Glutamatergic neuron (in vitro differentiated cells): Measurements from ENCODE around the gene MAP4K2. TPM values are rescaled to one million over a fixed set of nuclear protein-coding genes. Genes with fewer than 3 reads are reported as not detected.

ENCODE experiments used
- DNase-seq: peaks from one replicate; pipeline ENCODE4 v3.0.0; 2022
- H3K27ac Mint-ChIP-seq: one replicate; pipeline ENCODE4 v1.8.0; 2020; ENCODE audit warnings: mild to moderate bottlenecking, mixed read lengths, inconsistent platforms; ENCODE audit not compliant: unreplicated experiment
- H3K27me3 Mint-ChIP-seq: one replicate; pipeline ENCODE4 v1.8.0; 2020; ENCODE audit warnings: mild to moderate bottlenecking, moderate library complexity, mixed read lengths, inconsistent platforms; ENCODE audit not compliant: unreplicated experiment
- H3K36me3 Mint-ChIP-seq: one replicate; pipeline ENCODE4 v1.8.0; 2020; ENCODE audit warnings: mild to moderate bottlenecking, mixed read lengths, inconsistent platforms; ENCODE audit not compliant: unreplicated experiment
- H3K4me1 Mint-ChIP-seq: one replicate; pipeline ENCODE4 v1.8.0; 2020; ENCODE audit warnings: mild to moderate bottlenecking, low read depth, mixed read lengths, inconsistent platforms; ENCODE audit not compliant: unreplicated experiment
- H3K4me3 Mint-ChIP-seq: one replicate; pipeline ENCODE4 v1.8.0; 2020; ENCODE audit warnings: mild to moderate bottlenecking, mixed read lengths, inconsistent platforms; ENCODE audit not compliant: unreplicated experiment
- H3K9me3 Mint-ChIP-seq: one replicate; pipeline ENCODE4 v1.8.0; 2020; ENCODE audit warnings: mild to moderate bottlenecking, moderate library complexity, mixed read lengths, inconsistent platforms; ENCODE audit not compliant: unreplicated experiment
- total RNA-seq: library from RNA; stranded (reverse); fragmentation: NEBNext Ultra II Directional; extraction: Animal tissue kit (Norgen Biotek cat#: 25700); gene quantifications from one replicate; pipeline ENCODE4 v1.2.1, GENCODE V29; 2021; ENCODE audit not compliant: unreplicated experiment
- TF ChIP-seq, protein P1 (sequence below): fragments of 200-600 bp; sonication (generic); IDR thresholded peaks from one replicate; pipeline ENCODE4 v1.5.0; 2021; ENCODE audit not compliant: partially characterized antibody, unreplicated experiment

Gene MAP4K2
- total RNA-seq, 1 donor from 2014 or later: 15.9 TPM

DNA sequence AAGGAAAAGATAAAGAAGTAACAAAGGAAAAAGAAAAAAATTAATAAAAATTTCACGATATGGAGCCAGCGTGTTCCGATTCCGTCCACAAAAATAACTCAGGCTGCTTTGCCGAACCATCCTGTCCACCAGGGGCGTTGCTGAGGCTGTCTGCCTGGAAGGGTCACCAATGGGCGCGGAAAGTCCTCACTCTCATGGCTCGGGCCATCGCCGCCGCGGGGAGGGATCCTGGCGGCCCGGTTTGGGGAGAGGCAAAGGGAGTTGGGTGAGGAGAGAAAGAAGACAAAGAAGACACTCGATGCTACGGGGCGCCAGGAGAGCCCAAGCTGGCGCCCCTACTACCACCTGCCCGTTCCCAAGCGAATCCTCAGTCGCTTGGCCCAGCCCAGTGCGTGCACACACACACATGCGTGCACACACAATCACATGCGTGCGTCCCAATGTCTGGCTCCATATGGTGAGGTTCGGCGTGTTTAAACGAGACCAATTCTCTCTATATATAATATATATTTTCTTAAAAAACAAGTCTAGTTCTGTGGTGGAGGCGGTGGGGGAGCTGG is 37.6 kb downstream of the MAP4K2 start:
- H3K4me3 Mint-ChIP-seq: no peak overlapping the region
- TF ChIP-seq, protein P1, sequence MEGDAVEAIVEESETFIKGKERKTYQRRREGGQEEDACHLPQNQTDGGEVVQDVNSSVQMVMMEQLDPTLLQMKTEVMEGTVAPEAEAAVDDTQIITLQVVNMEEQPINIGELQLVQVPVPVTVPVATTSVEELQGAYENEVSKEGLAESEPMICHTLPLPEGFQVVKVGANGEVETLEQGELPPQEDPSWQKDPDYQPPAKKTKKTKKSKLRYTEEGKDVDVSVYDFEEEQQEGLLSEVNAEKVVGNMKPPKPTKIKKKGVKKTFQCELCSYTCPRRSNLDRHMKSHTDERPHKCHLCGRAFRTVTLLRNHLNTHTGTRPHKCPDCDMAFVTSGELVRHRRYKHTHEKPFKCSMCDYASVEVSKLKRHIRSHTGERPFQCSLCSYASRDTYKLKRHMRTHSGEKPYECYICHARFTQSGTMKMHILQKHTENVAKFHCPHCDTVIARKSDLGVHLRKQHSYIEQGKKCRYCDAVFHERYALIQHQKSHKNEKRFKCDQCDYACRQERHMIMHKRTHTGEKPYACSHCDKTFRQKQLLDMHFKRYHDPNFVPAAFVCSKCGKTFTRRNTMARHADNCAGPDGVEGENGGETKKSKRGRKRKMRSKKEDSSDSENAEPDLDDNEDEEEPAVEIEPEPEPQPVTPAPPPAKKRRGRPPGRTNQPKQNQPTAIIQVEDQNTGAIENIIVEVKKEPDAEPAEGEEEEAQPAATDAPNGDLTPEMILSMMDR: no peak
- peaks cover 4% of the 10 kb centered on the region for H3K27me3 Mint-ChIP-seq
- peak; percentile 50 for DNase-seq
- H3K9me3 Mint-ChIP-seq: peaks cover 7% of the 10 kb centered on the region
- H3K36me3 Mint-ChIP-seq: peaks cover 6% of the 10 kb centered on the region
- H3K27ac Mint-ChIP-seq: no peak overlapping the region
- peaks cover 15% of the 10 kb centered on the region for H3K4me1 Mint-ChIP-seq

DNA sequence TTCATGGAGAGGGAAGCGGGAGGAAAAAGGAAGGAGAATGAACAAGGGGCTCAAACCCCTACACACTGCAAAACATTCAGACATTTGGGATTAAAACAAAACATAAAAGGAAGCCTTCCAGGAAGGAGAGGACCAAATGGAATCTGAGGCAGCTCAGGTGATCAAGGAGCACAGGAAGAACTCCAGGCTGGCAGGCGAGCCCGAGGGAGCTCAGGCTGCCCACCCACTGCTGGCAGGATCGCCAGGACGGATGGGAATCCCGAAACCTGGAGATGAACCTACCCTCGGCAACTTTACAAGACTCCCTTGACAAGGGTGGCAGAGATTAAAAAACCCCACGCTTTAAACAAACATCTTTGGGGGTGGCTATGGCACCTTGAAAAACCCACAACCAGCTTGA is 38.3 kb downstream of the MAP4K2 start:
- H3K9me3 Mint-ChIP-seq: peaks cover 7% of the 10 kb centered on the region
- H3K4me1 Mint-ChIP-seq: peaks cover 20% of the 10 kb centered on the region
- DNase-seq: no peak
- TF ChIP-seq, protein P1: no peak
- H3K27ac Mint-ChIP-seq: no peak overlapping the region
- H3K36me3 Mint-ChIP-seq: peaks cover 6% of the 10 kb centered on the region
- H3K4me3 Mint-ChIP-seq: peak overlapping the region; percentile 10
- peaks cover 4% of the 10 kb centered on the region for H3K27me3 Mint-ChIP-seq

DNA sequence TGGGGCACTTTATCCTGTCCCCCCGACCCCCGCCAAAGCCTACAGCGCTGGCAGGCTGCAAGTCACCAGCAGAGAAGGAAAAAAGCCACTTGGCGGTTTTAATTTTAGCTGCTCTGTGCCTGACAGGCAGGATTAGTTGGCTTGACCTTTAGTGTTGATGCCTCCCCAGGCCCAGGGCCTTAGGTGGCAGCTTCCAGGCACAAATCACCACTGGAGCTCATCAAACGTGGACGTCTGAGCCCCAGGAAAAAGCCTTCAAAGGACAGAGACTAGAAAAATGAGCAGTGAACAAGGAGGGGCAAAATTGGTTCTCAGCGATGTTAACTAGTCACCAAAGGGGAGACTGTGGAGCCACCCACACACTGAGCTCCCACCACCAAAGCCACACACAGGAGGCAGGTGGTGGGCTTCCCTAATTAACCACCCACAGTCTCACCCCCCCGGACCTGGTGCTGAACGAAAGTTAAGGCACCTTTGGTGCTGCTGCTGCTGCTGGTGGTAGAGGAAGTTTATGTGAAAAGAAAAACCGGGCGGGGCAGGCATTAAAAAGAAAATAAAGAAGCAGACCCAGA is 38.9 kb downstream of the MAP4K2 start:
- Mint-ChIP-seq H3K36me3 (peaks cover under 1% of the 10 kb centered on the region), H3K9me3 (peaks cover 7% of the 10 kb centered on the region), H3K4me1 (peaks cover 25% of the 10 kb centered on the region), H3K27me3 (peaks cover 4% of the 10 kb centered on the region), H3K4me3 (peak overlapping the region; percentile 21), H3K27ac (peak overlapping the region; percentile 36)
- no peak for DNase-seq
- TF ChIP-seq, protein P1: no peak

DNA sequence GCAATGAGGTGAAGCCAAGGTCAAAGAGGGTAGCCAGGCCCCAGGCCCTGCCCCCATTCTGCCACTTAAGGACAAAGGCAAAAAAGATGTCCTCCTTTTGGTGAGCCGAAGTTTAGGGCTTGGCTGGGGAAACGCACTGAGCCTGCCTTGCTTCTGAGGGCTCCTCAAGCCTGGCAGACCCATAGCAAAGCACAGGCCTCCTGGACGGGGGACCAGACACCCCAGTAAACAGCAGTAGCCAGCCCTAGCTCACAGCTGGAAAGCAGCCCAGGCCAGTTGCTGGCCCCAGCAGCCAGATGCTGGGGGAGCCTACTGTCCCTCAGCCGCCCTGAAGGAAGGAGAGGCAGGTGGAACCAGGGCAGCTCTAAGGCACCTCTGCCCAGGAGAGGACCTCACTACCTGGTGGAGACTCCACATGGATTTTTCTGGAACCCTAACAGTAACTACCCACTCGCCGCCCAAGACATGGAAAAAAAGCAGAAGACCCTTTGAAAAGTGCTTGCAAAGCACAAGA is 39.4 kb downstream of the MAP4K2 start:
- no peaks in the 10 kb centered on the region for H3K36me3 Mint-ChIP-seq
- TF ChIP-seq, protein P1: no peak
- no peak overlapping the region for H3K4me3 Mint-ChIP-seq
- peaks cover 25% of the 10 kb centered on the region for H3K4me1 Mint-ChIP-seq
- H3K27me3 Mint-ChIP-seq: peaks cover 4% of the 10 kb centered on the region
- H3K27ac Mint-ChIP-seq: peak overlapping the region; percentile 36
- peaks cover 7% of the 10 kb centered on the region for H3K9me3 Mint-ChIP-seq
- no peak for DNase-seq
